Loucy (cell line): ENCODE data around the gene SPATA33.

Experiments
- H2AFZ ChIP-seq: fragments of 200-600 bp; sonication (generic); 2 replicates; pipeline ENCODE4 v1.6.0; 2016; ENCODE audit warnings: antibody characterized with exemption, mild to moderate bottlenecking, low read length, moderate library complexity
- H3F3A ChIP-seq: fragments of 200-600 bp; 2 replicates; pipeline ENCODE4 v1.6.0; 2016; ENCODE audit warnings: antibody characterized with exemption, low read depth, mild to moderate bottlenecking
- H3K27me3 ChIP-seq: fragments of 200-600 bp; sonication (generic); 2 replicates; pipeline ENCODE4 v1.6.1; 2014; ENCODE audit warnings: low read length, mild to moderate bottlenecking; ENCODE audit not compliant: insufficient read depth, poor library complexity, severe bottlenecking
- H3K36me3 ChIP-seq: fragments of 200-600 bp; sonication (generic); 2 replicates; pipeline ENCODE4 v1.6.1; 2016; ENCODE audit warnings: low read length; ENCODE audit not compliant: insufficient read depth
- H3K4me1 ChIP-seq: fragments of 200-600 bp; sonication (generic); 2 replicates; pipeline ENCODE4 v1.5.1; 2014; ENCODE audit warnings: low read length, mild to moderate bottlenecking; ENCODE audit not compliant: insufficient read depth, poor library complexity, severe bottlenecking
- H3K4me2 ChIP-seq: fragments of 200-600 bp; sonication (generic); 2 replicates; pipeline ENCODE4 v1.6.0; 2014; ENCODE audit warnings: antibody characterized with exemption, low read length, low read depth, mild to moderate bottlenecking; ENCODE audit not compliant: poor library complexity, severe bottlenecking
- H3K4me3 ChIP-seq: fragments of 200-600 bp; sonication (generic); 2 replicates; pipeline ENCODE4 v1.5.1; 2014; ENCODE audit warnings: low read length, mild to moderate bottlenecking, mixed read lengths; ENCODE audit not compliant: poor library complexity, severe bottlenecking
- H3K79me2 ChIP-seq: fragments of 200-600 bp; sonication (generic); 2 replicates; pipeline ENCODE4 v1.6.1; 2014; ENCODE audit warnings: low read length; ENCODE audit not compliant: insufficient read depth
- H3K9ac ChIP-seq: fragments of 200-600 bp; sonication (generic); 2 replicates; pipeline ENCODE4 v1.6.0; 2014; ENCODE audit warnings: mild to moderate bottlenecking, low read depth, low read length, moderate library complexity; ENCODE audit not compliant: poor library complexity, severe bottlenecking
- H3K9me2 ChIP-seq: fragments of 200-600 bp; sonication (generic); replicated peaks from 2 replicates; pipeline ENCODE4 v1.6.1; 2016; ENCODE audit warnings: low read depth, low read length, mixed read lengths
- H3K9me3 ChIP-seq: fragments of 200-600 bp; sonication (generic); 2 replicates; pipeline ENCODE4 v1.6.1; 2014; ENCODE audit warnings: mild to moderate bottlenecking, antibody characterized with exemption, low read length, low read depth; ENCODE audit not compliant: insufficient read depth
- H4K20me1 ChIP-seq: fragments of 200-600 bp; sonication (generic); 2 replicates; pipeline ENCODE4 v1.6.0; 2014; ENCODE audit warnings: antibody characterized with exemption, low read length, mild to moderate bottlenecking; ENCODE audit not compliant: insufficient read depth, poor library complexity, severe bottlenecking
- EZH2phosphoT487 ChIP-seq: fragments of 200-600 bp; IDR thresholded peaks from 2 replicates; pipeline ENCODE4 v1.6.1; 2018; ENCODE audit warnings: antibody characterized with exemption, mild to moderate bottlenecking, moderate library complexity, borderline replicate concordance
- TF ChIP-seq, protein P1 (sequence below): fragments of 200-600 bp; sonication (generic); conservative IDR thresholded peaks from 2 replicates; pipeline ENCODE4 v1.5.1; 2014; ENCODE audit warnings: mild to moderate bottlenecking, antibody characterized with exemption, low read length

SPATA33 gene

DNA sequence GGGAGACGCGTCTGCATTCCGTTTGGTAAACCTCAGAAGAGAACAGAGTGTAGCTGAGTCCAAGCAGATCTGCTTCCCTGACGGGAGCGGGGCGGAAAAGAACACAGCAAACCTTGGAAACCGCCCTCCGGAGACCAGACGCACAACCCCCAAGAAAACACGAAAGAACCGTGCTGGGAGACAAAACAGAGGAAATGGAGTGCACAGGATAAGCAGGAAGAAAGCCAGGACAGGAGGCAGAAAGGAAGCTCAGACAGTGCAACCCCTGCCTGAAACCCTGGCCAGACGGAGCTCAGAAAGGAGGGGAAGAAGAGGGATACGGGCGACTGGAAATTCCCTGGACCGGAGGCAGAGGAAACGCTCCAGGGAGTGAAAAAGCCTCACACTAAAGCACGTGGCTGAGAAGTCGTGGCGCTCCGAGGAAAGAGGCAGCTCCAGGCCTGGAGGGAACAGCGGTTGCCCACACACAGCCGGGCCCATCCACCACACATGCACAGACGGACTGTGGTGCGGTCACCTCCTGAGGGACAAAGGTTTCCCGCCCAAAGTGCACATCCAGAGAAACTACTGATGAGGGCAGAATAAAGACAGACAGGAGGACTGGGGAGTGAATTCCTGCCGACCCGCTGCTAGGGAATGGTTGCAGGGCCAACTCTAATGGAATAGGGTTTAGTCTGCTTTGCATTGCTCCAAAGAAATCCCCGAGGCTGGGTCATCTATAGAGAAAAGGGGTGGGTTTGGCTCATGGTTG lies 34.0 kb upstream of the SPATA33 start:
- Histone ChIP-seq H3F3A (no peaks in the 10 kb centered on the region), H2AFZ (no peak overlapping the region), H3K4me1 (no peaks in the 10 kb centered on the region), H4K20me1 (no peaks in the 10 kb centered on the region), H3K27me3 (no peaks in the 10 kb centered on the region), H3K4me2 (no peak overlapping the region), H3K79me2 (no peaks in the 10 kb centered on the region), H3K9me2 (no peaks in the 10 kb centered on the region), H3K9ac (no peak overlapping the region), H3K9me3 (no peaks in the 10 kb centered on the region), H3K4me3 (no peak overlapping the region), H3K36me3 (no peaks in the 10 kb centered on the region)
- no peak for TF ChIP-seq EZH2phosphoT487
- TF ChIP-seq, protein P1, sequence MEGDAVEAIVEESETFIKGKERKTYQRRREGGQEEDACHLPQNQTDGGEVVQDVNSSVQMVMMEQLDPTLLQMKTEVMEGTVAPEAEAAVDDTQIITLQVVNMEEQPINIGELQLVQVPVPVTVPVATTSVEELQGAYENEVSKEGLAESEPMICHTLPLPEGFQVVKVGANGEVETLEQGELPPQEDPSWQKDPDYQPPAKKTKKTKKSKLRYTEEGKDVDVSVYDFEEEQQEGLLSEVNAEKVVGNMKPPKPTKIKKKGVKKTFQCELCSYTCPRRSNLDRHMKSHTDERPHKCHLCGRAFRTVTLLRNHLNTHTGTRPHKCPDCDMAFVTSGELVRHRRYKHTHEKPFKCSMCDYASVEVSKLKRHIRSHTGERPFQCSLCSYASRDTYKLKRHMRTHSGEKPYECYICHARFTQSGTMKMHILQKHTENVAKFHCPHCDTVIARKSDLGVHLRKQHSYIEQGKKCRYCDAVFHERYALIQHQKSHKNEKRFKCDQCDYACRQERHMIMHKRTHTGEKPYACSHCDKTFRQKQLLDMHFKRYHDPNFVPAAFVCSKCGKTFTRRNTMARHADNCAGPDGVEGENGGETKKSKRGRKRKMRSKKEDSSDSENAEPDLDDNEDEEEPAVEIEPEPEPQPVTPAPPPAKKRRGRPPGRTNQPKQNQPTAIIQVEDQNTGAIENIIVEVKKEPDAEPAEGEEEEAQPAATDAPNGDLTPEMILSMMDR, result no peak

DNA sequence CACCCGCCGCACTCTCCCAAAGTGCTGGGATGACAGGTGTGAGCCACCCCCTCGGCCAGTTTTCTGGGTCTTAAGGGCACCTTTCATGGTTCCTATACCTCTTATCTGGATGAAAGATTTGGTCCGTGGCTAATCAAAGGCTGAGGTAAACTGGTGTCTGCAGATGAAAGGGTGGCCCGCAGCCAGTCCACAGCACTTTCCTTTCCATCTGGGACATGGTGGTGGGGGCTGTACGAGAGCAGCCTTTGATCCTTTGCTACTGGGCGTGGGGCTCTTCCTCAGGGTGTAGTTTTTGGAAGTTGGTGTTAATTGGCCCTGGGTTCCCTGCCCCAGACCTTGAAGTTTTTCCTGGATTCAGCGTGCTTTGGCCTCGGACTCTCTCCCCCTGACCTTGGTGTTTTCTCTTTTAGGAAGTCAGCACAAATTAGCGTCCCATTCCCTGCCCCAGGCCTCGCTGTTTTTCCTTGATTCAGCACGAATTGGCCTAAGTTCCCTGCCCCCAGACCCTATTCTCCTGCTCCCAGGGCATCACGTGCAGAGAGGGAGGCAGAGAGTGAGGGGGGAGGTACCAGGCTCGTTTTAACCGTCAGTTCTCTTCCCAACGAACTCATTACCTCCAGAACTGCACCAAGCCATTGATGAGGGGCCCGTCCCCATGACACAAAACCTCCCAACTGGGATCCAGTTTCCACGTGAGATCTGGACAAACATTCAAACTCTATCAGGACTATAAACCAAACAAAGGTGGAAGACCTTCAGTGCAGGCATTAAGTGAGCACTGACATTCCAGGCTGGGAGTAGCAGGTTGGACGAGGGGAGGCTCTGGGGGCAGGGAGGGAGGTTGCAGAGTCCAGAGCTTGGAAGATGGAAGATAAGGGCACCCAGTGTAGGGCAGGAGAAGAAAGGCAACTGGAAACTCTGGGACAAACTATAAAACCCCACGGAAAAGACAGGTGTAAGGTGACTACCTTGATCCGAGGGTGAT lies 32.6 kb upstream of the SPATA33 start:
- Histone ChIP-seq H3K4me1 (no peaks in the 10 kb centered on the region), H3K9ac (no peak overlapping the region), H2AFZ (no peak overlapping the region), H3K4me3 (no peak overlapping the region), H3K9me3 (no peaks in the 10 kb centered on the region), H3K36me3 (no peaks in the 10 kb centered on the region), H3K9me2 (no peaks in the 10 kb centered on the region), H3K27me3 (no peaks in the 10 kb centered on the region), H3K79me2 (no peaks in the 10 kb centered on the region), H4K20me1 (no peaks in the 10 kb centered on the region), H3F3A (no peaks in the 10 kb centered on the region), H3K4me2 (no peak overlapping the region)
- TF ChIP-seq EZH2phosphoT487, result no peak
- TF ChIP-seq, protein P1, result no peak

DNA sequence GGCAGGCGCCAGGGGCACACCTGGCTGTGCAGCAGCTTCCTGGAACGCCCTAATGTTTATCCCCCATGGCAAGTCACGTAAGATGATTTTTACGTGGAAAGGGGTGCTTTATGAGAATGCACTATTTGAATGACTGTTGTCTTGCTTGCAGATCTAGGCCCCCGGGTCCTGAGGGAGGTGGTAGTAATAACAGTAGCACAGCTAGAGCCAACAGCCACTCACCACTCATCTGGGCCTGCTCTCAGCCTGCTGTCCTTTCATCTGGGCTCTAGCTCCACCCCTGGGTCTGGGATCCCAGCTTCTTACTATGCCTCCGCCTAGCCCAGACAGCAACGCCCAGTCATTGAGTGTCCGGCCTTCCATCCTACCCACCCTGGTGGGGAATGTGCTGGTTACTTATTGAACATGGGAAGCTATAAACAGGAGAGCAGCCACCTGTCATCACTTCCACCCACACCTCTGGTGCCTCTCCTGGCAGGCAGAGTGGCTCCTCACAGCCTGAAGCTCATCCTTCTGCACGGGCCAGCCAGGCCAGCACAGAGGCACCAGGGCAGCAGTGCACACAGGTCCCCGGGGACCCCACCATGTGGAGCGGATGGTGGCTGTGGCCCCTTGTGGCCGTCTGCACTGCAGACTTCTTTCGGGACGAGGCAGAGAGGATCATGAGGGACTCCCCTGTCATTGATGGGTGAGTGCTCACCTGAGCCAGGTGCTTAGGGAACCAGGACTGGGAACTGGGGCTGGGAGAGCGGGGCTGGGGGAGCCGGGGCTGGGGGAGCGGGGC lies 27.6 kb upstream of the SPATA33 start:
- Histone ChIP-seq H3F3A (no peaks in the 10 kb centered on the region), H3K4me3 (no peak overlapping the region), H3K36me3 (no peaks in the 10 kb centered on the region), H2AFZ (no peak overlapping the region), H3K27me3 (no peaks in the 10 kb centered on the region), H3K4me1 (no peaks in the 10 kb centered on the region), H3K9me3 (no peaks in the 10 kb centered on the region), H4K20me1 (no peaks in the 10 kb centered on the region), H3K9ac (no peak overlapping the region), H3K79me2 (no peaks in the 10 kb centered on the region), H3K9me2 (no peaks in the 10 kb centered on the region), H3K4me2 (no peak overlapping the region)
- TF ChIP-seq, protein P1, result no peak
- TF ChIP-seq EZH2phosphoT487, result no peak
